Heart left ventricle (tissue), 16 donors: ENCODE data around the gene SPECC1. TPM values are rescaled to one million over a fixed set of nuclear protein-coding genes. Genes with fewer than 3 reads are reported as not detected.
"Not testable (repeated sequence)": the region's sequence is repeated elsewhere in the genome, so short reads cannot be mapped to it uniquely, and the experiment has no call there.

Experiments
- ATAC-seq, 4 donors: fragments of 200-7000 bp; cut with Tn5 transposase; one replicate each; pipeline ENCODE4 v1.9.1; 2020 to 2022; ENCODE audit warnings: moderate library complexity in 4 of 4, mild to moderate bottlenecking in 3 of 4, moderate number of reproducible peaks in 1 of 4
- DNase-seq, 5 donors: peaks; one replicate each; pipeline ENCODE4 v3.0.0-alpha.2; 2020
- H3K27ac ChIP-seq, 12 donors: fragments of 200-600 bp; sonication (generic) in 4 of 12; one replicate each; pipeline versions ENCODE4 v1.5.0 to v1.8.0; 2016 to 2022; ENCODE audit warnings: mild to moderate bottlenecking in 2 of 12
- H3K27me3 ChIP-seq, 9 donors: fragments of 200-600 bp; sonication (generic) in 2 of 9; one replicate each; pipeline versions ENCODE4 v1.5.1 to v1.8.0; 2016 to 2022; ENCODE audit warnings: mild to moderate bottlenecking in 3 of 9
- H3K36me3 ChIP-seq, 9 donors: fragments of 200-600 bp; sonication (generic) in 2 of 9; one replicate each; pipeline versions ENCODE4 v1.5.0 to v1.8.0; 2018 to 2022; ENCODE audit warnings: mild to moderate bottlenecking in 2 of 9
- H3K4me1 ChIP-seq, 12 donors: fragments of 200-600 bp; sonication (generic) in 4 of 12; one replicate each; pipeline versions ENCODE4 v1.5.0 to v1.8.0; 2016 to 2022; ENCODE audit warnings: mild to moderate bottlenecking in 3 of 12
- H3K4me3 ChIP-seq, 12 donors: fragments of 200-600 bp; sonication (generic) in 4 of 12; one replicate each; pipeline versions ENCODE4 v1.5.0 to v1.8.0; 2017 to 2022; ENCODE audit warnings: mild to moderate bottlenecking in 9 of 12, moderate library complexity in 4 of 12
- H3K9me3 ChIP-seq, 12 donors: fragments of 200-600 bp; sonication (generic) in 4 of 12; one replicate each; pipeline versions ENCODE4 v1.5.0 to v1.8.0; 2016 to 2022; ENCODE audit warnings: mild to moderate bottlenecking in 1 of 12
- POLR2A ChIP-seq, 2 donors: fragments of 450-650 bp; IDR thresholded peaks; one replicate each; pipeline ENCODE4 v1.6.1; 2017; ENCODE audit warnings: antibody characterized with exemption in 2 of 2, mild to moderate bottlenecking in 2 of 2, moderate library complexity in 2 of 2
- WGBS, 4 donors: extraction: QIAGEN DNeasy Blood & Tissue Kit in 2 of 4; methylation state at CpG; one replicate each; pipeline versions ENCODE4 v1.1.5 to v1.1.7; 2013 to 2018; 5-methylcytosine and 5-hydroxymethylcytosine counted together
- intact Hi-C, 10 donors: fragments of 100-400 bp; cut with DNase I; formaldehyde crosslinking; loops; one replicate each; pipeline versions ENCODE4 v1.11.1 to v1.14.2; 2022
- polyA plus RNA-seq, 2 donors: library from polyadenylated mRNA; stranded (reverse); fragments of 200-250 nt; gene quantifications; one replicate each; pipeline ENCODE4 v1.2.3, GENCODE V29; 2013
- total RNA-seq, 9 donors: library from RNA; depleted of rRNA in 2 of 9; stranded (reverse); fragments of >200 nt in 2 of 9; fragmentation: NEBNext Ultra II Directional in 3 of 9; extraction: Animal tissue kit (Norgen Biotek cat#: 25700) in 3 of 9; gene quantifications; one replicate each; pipeline versions ENCODE4 v1.1.0 to v1.2.4, GENCODE V29; 2016 to 2023
- TF ChIP-seq, protein P1 (sequence below), 12 donors: fragments of 200-600 bp; sonication (generic) in 4 of 12; IDR thresholded peaks; one replicate each; pipeline versions ENCODE4 v1.5.0 to v1.8.0; 2018 to 2022; ENCODE audit warnings: antibody characterized with exemption in 12 of 12, mild to moderate bottlenecking in 5 of 12
- donor health status: ischemic (EF 13 %, LVEDD 7.1; RV severe dilation, severe dysfunction).
- donor health status: healthy with polysubstance abuse.
- donor health status: DM: no; HTN: yes; CAD: no.
- donor health status: DM: no; HTN: no; CAD: no.
- donor health status: ischemic (EF 25% LVEDD 6.9; RV normal size, moderate dysfunction).
- donor health status: ischemic (EF 25% LVEDD 5.7; RV mildly dilated, moderate dysfunction).
- donor health status: healthy.
- donor health status: DM: yes; HTN: yes; CAD: no.
- donor health status: ischemic (EF 35%, LVEDD 5.7; RV mildly dilated, moderate dysfunction).
- donor health status: nonischemic (EF 11% LVEDD 7.7; RV severe dilation, severe dysfunction).
- donor health status: DM: yes; HTN: yes; CAD: no.
- donor health status: PGD.
- donor health status: ischemic (EF 29% LVEDD 5.4; RV normal size, mild dysfunction).
- donor health status: nonischemic (EF 23%, LVEDD 6.1; RV moderate dilation, normal function).

Gene SPECC1
- total and polyA plus RNA-seq, 11 donors = 3.8 to 18.4 (median 10.6) TPM

DNA sequence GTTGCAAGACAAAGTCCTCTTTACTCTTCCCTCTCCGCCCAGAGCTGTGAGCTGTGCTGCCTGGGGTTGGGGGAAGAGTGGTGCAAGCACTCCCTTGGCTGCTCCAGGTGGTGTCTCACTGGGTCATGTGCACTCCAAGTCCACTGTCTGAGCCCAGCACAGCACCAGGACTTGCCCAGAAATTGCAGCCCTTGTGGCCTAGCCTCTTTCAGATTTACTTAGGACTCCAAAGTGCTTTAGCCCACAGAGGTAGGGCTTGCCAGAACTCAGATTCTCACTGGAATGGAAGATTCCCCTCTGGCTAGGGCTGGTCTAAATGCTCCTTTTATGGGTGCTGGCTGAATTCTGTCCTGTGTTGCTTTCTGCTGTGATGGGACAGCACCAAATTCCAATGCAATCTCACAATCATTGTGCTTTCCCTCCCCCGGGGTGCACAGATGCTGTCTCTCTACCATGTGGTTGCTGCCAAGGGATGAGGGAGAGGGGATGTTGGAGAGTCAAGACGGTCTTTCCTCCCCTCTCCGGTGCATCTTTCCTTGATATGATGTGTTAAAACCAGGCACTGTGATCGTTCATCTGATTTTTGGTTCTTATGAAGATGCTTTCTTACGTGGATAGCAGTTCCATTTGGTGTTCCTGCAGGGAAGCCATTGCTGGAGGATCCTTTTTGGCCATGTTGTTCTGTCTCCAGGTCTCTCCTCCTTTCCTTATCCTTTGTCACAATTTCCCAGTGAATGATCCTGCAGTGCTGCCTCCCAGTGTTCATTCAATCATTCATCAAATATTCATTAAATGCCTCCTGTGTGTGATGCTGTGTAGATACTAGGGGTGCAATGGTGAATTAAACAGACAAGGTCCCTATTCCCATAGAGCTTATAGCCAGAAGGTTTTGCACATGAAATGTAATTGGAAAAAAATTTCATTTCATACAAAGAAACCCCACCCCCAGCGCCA, 216.3 kb downstream of the SPECC1 start:
- intact Hi-C loops = loop anchor here (2.0 to 10.0 kb wide), 11 partner anchors 53 to 769 kb away; partner anchors contain the start of gene SPECC1 (in 1 of the 10)
- TF ChIP-seq, protein P1, sequence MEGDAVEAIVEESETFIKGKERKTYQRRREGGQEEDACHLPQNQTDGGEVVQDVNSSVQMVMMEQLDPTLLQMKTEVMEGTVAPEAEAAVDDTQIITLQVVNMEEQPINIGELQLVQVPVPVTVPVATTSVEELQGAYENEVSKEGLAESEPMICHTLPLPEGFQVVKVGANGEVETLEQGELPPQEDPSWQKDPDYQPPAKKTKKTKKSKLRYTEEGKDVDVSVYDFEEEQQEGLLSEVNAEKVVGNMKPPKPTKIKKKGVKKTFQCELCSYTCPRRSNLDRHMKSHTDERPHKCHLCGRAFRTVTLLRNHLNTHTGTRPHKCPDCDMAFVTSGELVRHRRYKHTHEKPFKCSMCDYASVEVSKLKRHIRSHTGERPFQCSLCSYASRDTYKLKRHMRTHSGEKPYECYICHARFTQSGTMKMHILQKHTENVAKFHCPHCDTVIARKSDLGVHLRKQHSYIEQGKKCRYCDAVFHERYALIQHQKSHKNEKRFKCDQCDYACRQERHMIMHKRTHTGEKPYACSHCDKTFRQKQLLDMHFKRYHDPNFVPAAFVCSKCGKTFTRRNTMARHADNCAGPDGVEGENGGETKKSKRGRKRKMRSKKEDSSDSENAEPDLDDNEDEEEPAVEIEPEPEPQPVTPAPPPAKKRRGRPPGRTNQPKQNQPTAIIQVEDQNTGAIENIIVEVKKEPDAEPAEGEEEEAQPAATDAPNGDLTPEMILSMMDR (IDR thresholded peaks at IDR 0.05) = peak in 1 of 12 donors; percentile 12
- TF ChIP-seq POLR2A (IDR thresholded peaks at IDR 0.05) = no peak
- ATAC-seq (no peak), DNase-seq (no peak)
- H3K4me3 ChIP-seq = no peak overlapping the region
- 63 to 78% (median 71%) methylated on average over 7 of the region's 7 CpGs for WGBS, 4 donors
- H3K36me3 ChIP-seq = peaks cover 0 to 28% (median 7%) of the 10 kb centered on the region in 9 donors
- no peaks in the 10 kb centered on the region for H3K27me3 ChIP-seq
- no peak overlapping the region for H3K27ac ChIP-seq
- peaks cover 0 to 14% (median 0%) of the 10 kb centered on the region in 12 donors for H3K4me1 ChIP-seq
- H3K9me3 ChIP-seq = no peaks in the 10 kb centered on the region

DNA sequence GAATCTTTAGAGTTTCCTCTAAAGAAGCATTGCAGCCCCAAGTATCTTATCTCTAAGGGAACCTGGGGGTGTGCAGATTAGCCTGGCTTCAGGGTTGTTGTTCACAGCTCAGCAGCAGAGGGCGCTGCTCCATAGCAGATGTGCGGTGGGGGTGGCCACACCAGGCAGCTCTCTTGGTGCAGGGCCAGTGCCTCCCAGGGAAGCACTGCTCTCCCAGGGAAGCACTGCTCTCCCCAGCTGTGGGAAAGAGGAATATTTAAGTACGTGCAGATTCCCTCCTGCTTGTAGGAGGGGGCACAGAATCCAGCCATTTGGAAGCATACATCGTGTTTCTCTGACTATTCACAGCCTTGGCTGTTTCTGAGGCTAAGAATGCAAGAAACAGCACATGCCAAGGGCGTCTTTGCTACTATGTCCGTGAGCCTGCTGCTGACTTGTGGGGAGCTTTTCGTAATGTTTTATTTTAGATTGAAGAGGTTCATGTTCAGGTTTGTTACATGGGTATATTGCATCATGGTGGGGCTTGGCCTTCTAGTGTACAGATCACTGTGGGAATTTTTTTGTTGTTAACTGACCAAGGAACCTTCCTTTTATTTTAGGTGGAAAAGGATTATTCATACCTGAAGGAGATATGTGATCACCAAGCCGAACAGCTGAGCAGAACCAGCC, 217.8 kb downstream of the SPECC1 start:
- H3K36me3 ChIP-seq = peaks cover 0 to 36% (median 13%) of the 10 kb centered on the region in 9 donors
- 39 to 69% (median 43%) methylated on average over 6 to 8 of the region's 8 CpGs for WGBS, 4 donors
- DNase-seq (peak; percentile 76 to 89 (median 83)), ATAC-seq (peak; percentile 83 to 98 (median 96))
- H3K9me3 ChIP-seq = no peaks in the 10 kb centered on the region
- H3K27ac ChIP-seq = no peak overlapping the region
- intact Hi-C loops = loop anchor here (5.0 to 10.0 kb wide), 10 partner anchors 85 to 768 kb away; partner anchors contain the start of gene SPECC1 (in 1 of the 10)
- H3K27me3 ChIP-seq = no peaks in the 10 kb centered on the region
- H3K4me1 ChIP-seq = peaks cover 0 to 14% (median 0%) of the 10 kb centered on the region in 12 donors
- TF ChIP-seq POLR2A (IDR thresholded peaks at IDR 0.05) = no peak
- TF ChIP-seq, protein P1 (IDR thresholded peaks at IDR 0.05) = peak; percentile 64 to 84 (median 78)
- no peak overlapping the region for H3K4me3 ChIP-seq

DNA sequence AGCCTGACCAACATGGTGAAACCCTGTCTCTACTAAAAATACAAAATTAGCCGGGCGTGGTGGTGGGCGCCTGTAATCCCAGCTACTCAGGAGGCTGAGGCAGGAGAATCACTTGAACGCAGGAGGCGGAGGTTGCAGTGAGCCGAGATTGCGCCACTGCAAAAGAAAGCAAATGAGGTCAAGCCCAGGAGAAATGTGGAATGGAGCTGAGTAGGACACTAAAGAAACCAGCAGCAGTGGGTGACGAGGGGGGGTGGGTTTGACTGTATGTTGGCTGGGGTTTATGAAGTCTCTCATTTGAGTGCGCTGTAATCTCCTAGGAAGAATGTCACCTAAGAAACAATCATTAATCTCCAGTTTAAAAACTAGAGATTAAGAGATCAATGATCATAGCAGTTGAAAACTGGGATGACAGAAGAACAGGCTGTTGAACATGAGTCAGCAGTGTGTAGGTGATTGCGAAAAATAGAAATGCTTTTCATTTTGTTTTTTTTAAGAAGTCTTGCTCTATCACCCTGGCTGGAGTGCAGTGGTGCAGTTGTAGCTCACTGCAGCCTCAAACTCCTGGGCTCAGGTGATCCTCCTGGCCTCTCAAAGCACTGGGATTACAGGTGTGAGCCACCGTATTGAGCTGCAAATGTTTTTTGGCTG, 218.7 kb downstream of the SPECC1 start:
- not testable (repeated sequence) for DNase-seq, H3K27me3 ChIP-seq, ATAC-seq, H3K9me3 ChIP-seq, H3K27ac ChIP-seq, H3K4me3 ChIP-seq
- 93 to 96% (median 95%) methylated on average over 11 of the region's 11 CpGs for WGBS, 4 donors
- intact Hi-C loops = loop anchor here (5.0 to 10.0 kb wide), 10 partner anchors 84 to 767 kb away; partner anchors contain the start of gene SPECC1 (in 1 of the 10)
- peaks cover 0 to 45% (median 22%) of the 10 kb centered on the region in 9 donors for H3K36me3 ChIP-seq
- peaks cover 0 to 14% (median 0%) of the 10 kb centered on the region in 12 donors for H3K4me1 ChIP-seq

DNA sequence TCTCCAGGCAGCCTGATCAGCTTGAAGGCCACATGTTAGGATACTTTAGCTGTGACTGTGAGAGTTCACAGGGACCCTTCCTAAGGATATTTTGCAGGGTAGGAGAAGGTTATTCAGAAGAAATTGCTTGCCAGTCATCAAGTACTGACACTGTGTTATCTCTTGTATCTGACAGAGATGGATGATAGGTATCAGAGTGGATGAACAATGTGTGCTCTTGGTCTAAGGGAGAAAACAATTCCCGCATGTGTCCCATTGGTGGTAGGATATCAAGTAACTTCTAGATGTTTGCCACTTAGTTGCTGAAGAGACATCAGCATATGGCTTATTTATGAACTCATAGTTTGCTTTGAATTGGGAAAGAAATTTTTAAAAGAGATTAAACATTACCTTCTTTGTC, 219.3 kb downstream of the SPECC1 start:
- no peak overlapping the region for H3K27ac ChIP-seq
- no peak for DNase-seq

More for the DNA sequence above, 219.3 kb downstream of the SPECC1 start:
- 90 to 97% (median 96%) methylated on average over 1 of the region's 1 CpG for WGBS, 4 donors
- no peak overlapping the region for H3K4me3 ChIP-seq
- intact Hi-C loops = loop anchor here (5.0 to 10.0 kb wide), 10 partner anchors 84 to 766 kb away; partner anchors contain the start of gene SPECC1 (in 1 of the 10)
- H3K4me1 ChIP-seq = peaks cover 0 to 14% (median 0%) of the 10 kb centered on the region in 12 donors
- ATAC-seq = no peak
- no peaks in the 10 kb centered on the region for H3K9me3 ChIP-seq
- peaks cover 0 to 49% (median 26%) of the 10 kb centered on the region in 9 donors for H3K36me3 ChIP-seq
- TF ChIP-seq, protein P1 (IDR thresholded peaks at IDR 0.05) = no peak
- TF ChIP-seq POLR2A (IDR thresholded peaks at IDR 0.05) = no peak
- H3K27me3 ChIP-seq = no peaks in the 10 kb centered on the region
